HepG2 (cell line): Measurements from ENCODE around the gene ARVCF. TPM values are rescaled to one million over a fixed set of nuclear protein-coding genes. Genes with fewer than 3 reads are reported as not detected.

Experiments used
- CEBPG ChIP-seq: IDR thresholded peaks from 2 replicates; pipeline ENCODE4 v1.6.1; 2016
- ELF1 ChIP-seq: sonication (generic); formaldehyde crosslinking; IDR thresholded peaks from 2 replicates; pipeline ENCODE4 v1.4.0; 2020; ENCODE audit warnings: missing genetic modification reagents
- ELF3 ChIP-seq: IDR thresholded peaks from 2 replicates; pipeline ENCODE4 v1.6.1; 2016; ENCODE audit warnings: missing genetic modification reagents, missing compliant biosample characterization
- FOXA1 ChIP-seq, 2 experiments: fragments of 450-650 bp in 1 of 2; sonication (generic) in 1 of 2; formaldehyde crosslinking in 1 of 2; IDR thresholded peaks; 2 replicates each; pipeline versions ENCODE4 v1.4.0 to v1.6.1; 2016 to 2020; ENCODE audit warnings: missing genetic modification reagents in 1 of 2
- FOXK1 ChIP-seq: sonication (generic); formaldehyde crosslinking; IDR thresholded peaks from 2 replicates; pipeline ENCODE4 v1.4.0; 2020; ENCODE audit warnings: low read depth, missing genetic modification reagents, borderline replicate concordance
- HIC2 ChIP-seq: sonication (generic); formaldehyde crosslinking; IDR thresholded peaks from 2 replicates; pipeline ENCODE4 v1.9.0; 2022; ENCODE audit warnings: low read depth, missing genetic modification reagents
- HMG20A ChIP-seq: IDR thresholded peaks from 2 replicates; pipeline ENCODE4 v1.6.1; 2016; ENCODE audit warnings: borderline replicate concordance
- HNRNPK ChIP-seq: fragments of 200-400 bp; formaldehyde crosslinking; IDR thresholded peaks from 2 replicates; pipeline ENCODE4 v1.6.1; 2018; ENCODE audit warnings: low read length, low read depth, moderate library complexity, mild to moderate bottlenecking; ENCODE audit not compliant: poor library complexity, severe bottlenecking
- KAT8 ChIP-seq: IDR thresholded peaks from 2 replicates; pipeline ENCODE4 v1.6.1; 2016; ENCODE audit warnings: missing genetic modification reagents, missing compliant biosample characterization
- MXI1 ChIP-seq: IDR thresholded peaks from 3 replicates; pipeline ENCODE4 v1.6.1; 2012; ENCODE audit warnings: low read depth, low read length, inconsistent platforms, borderline replicate concordance
- SAP130 ChIP-seq: IDR thresholded peaks from 2 replicates; pipeline ENCODE4 v1.6.1; 2016; ENCODE audit warnings: low read depth
- SOX5 ChIP-seq: IDR thresholded peaks from 2 replicates; pipeline ENCODE4 v1.6.1; 2016; ENCODE audit warnings: borderline replicate concordance
- ZBTB7B ChIP-seq: sonication (generic); formaldehyde crosslinking; IDR thresholded peaks from 2 replicates; pipeline ENCODE4 v1.4.0; 2020; ENCODE audit warnings: missing genetic modification reagents
- ZFYVE20 ChIP-seq: sonication (generic); formaldehyde crosslinking; IDR thresholded peaks from 2 replicates; pipeline ENCODE4 v1.8.0; 2023; ENCODE audit warnings: low read depth, mild to moderate bottlenecking, moderate library complexity, missing genetic modification reagents, borderline replicate concordance
- ZNF101 ChIP-seq: sonication (generic); formaldehyde crosslinking; IDR thresholded peaks from 2 replicates; pipeline ENCODE4 v1.4.0; 2020; ENCODE audit warnings: mild to moderate bottlenecking, low read depth, missing genetic modification reagents, borderline replicate concordance
- ZNF230 ChIP-seq: sonication (generic); formaldehyde crosslinking; IDR thresholded peaks from 2 replicates; pipeline ENCODE4 v1.4.0; 2020; ENCODE audit warnings: mild to moderate bottlenecking, missing genetic modification reagents
- ZNF263 ChIP-seq: sonication (generic); formaldehyde crosslinking; IDR thresholded peaks from 2 replicates; pipeline ENCODE4 v1.4.0; 2020; ENCODE audit warnings: missing genetic modification reagents
- ZNF274 ChIP-seq: sonication (generic); formaldehyde crosslinking; IDR thresholded peaks from 2 replicates; pipeline ENCODE4 v1.5.1; 2020; ENCODE audit warnings: mild to moderate bottlenecking, missing genetic modification reagents
- ZNF34 ChIP-seq: sonication (generic); formaldehyde crosslinking; IDR thresholded peaks from 2 replicates; pipeline ENCODE4 v1.4.0; 2020; ENCODE audit warnings: mild to moderate bottlenecking, missing genetic modification reagents, borderline replicate concordance
- ZNF530 ChIP-seq: sonication (generic); formaldehyde crosslinking; IDR thresholded peaks from 2 replicates; pipeline ENCODE4 v1.5.0; 2020; ENCODE audit warnings: low read depth, mild to moderate bottlenecking, missing genetic modification reagents
- ZNF557 ChIP-seq: sonication (generic); formaldehyde crosslinking; IDR thresholded peaks from 2 replicates; pipeline ENCODE4 v1.4.0; 2020; ENCODE audit warnings: missing genetic modification reagents
- ZNF724P ChIP-seq: sonication (generic); formaldehyde crosslinking; IDR thresholded peaks from 2 replicates; pipeline ENCODE4 v1.8.0; 2022; ENCODE audit warnings: missing genetic modification reagents, borderline replicate concordance
- polyA plus RNA-seq, 8 experiments: library from polyadenylated mRNA; depleted of rRNA in 3 of 8; stranded (reverse) in 7 of 8; unstranded in 1 of 8; fragments of >200 nt; fragmentation: Illumina TruSeq in 4 of 8; extraction: Trizol in 4 of 8; gene quantifications; 2 replicates each; pipeline versions ENCODE4 v1.2.1 to v1.2.3, GENCODE V29; 2011 to 2016; ENCODE audit warnings: low read depth in 4 of 8, missing spikeins in 1 of 8, mixed read lengths in 1 of 8; ENCODE audit not compliant: insufficient read depth in 1 of 8
- total RNA-seq, 5 experiments: library from RNA; depleted of rRNA; stranded (reverse); fragments of >200 nt; fragmentation: Illumina TruSeq; extraction: Trizol; gene quantifications; 2 replicates each; pipeline ENCODE4 v1.2.3, GENCODE V29; 2016; ENCODE audit warnings: low read depth in 1 of 5
- TF ChIP-seq, protein P1 (sequence below): sonication (generic); formaldehyde crosslinking; conservative IDR thresholded peaks from 2 replicates; pipeline ENCODE4 v1.5.0; 2020; ENCODE audit warnings: missing genetic modification reagents
- TF ChIP-seq, protein P2 (sequence below): IDR thresholded peaks from 2 replicates; pipeline ENCODE4 v1.6.1; 2012; ENCODE audit warnings: inconsistent platforms
- TF ChIP-seq, protein P3 (sequence below): sonication (generic); formaldehyde crosslinking; IDR thresholded peaks from 2 replicates; pipeline ENCODE4 v1.8.0; 2022; ENCODE audit warnings: mild to moderate bottlenecking, missing genetic modification reagents; ENCODE audit not compliant: insufficient replicate concordance

Gene ARVCF
- total and polyA plus RNA-seq, 2 of the 13 experiments (the other 11 are each of a cell fraction or from before 2014, with no cell fraction given) = 16.4 to 17.7 TPM

DNA sequence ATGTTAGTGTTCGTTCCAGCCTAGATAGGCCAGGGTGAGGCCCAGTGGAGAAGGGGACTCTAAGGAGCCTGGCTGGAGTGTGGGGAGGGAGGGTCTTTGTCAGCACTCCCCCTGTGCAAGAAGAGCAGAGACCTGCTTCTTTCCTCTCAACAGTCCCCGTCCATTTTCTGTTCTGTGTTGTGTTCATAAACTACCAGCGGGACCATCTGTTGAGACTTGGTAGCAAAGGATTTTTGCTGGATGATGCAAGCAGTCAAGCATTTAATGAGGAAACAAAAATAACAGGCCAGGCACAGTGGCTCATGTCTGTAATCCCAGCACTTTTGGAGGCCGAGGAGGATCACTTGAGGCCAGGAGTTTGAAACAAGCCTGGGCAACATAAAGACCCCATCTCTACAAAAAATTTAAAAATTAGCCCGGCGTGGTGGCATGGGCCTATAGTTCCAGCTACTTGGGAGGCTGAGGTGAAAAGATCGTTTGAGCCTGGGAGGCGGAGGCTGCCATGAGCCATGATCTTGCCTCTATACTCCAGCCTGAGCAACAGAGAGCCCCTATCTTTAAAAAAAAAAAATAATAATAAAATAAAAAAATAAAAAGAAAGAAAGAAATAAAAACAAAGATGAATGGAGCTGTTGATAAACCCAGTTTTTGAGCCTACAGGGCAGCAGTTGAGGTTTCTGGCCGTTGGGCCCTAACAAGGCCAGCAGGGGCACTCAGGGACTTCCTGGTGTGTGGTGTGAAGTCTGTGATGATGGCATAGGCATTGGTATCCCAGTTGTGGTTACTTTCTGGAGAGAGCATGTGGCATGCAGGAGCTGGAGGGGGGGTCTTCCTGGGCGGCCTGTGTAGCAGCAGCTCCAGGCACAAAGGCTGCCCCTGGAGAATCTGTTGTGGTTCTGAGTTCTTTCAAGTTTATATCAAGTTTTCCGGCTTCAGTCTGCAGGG, 73.3 kb downstream of the ARVCF start (continued):
- TF ChIP-seq ELF1 (CRISPR knock-in tag) (peak; percentile 46; the same call in 1 of the 2 replicates), HIC2 (CRISPR knock-in tag) (0 out of 2 replicates have a peak, but pooled peaks have one; percentile 3), SAP130 (CRISPR knock-in tag) (peak; percentile 8; the same call in 1 of the 2 replicates), ZBTB7B (0 out of 2 replicates have a peak, but pooled peaks have one; percentile 3), KAT8 (CRISPR knock-in tag) (0 out of 2 replicates have a peak, but pooled peaks have one; percentile 14), ZNF274 (CRISPR knock-in tag) (peak; percentile 8; the same call in 1 of the 2 replicates), FOXA1 (IDR thresholded peaks at IDR 0.05) (no peak), FOXA1 (CRISPR knock-in tag; IDR thresholded peaks at IDR 0.05) (no peak), ZNF230 (CRISPR knock-in tag) (no peak), CEBPG (peak; percentile 77), ZNF724P (CRISPR knock-in tag) (no peak), SOX5 (CRISPR knock-in tag) (0 out of 2 replicates have a peak, but pooled peaks have one; percentile 0), ELF3 (CRISPR knock-in tag) (peak; percentile 13; the same call in 1 of the 2 replicates), ZNF530 (CRISPR knock-in tag) (no peak), ZNF101 (CRISPR knock-in tag) (no peak), MXI1 (no peak), ZFYVE20 (CRISPR knock-in tag) (no peak), HNRNPK (no peak), HMG20A (CRISPR knock-in tag) (peak; percentile 22; the same call in 1 of the 2 replicates), ZNF557 (CRISPR knock-in tag) (no peak), ZNF263 (no peak), FOXK1 (0 out of 2 replicates have a peak, but pooled peaks have one; percentile 16), ZNF34 (CRISPR knock-in tag) (0 out of 2 replicates have a peak, but pooled peaks have one; percentile 39)
- TF ChIP-seq, protein P1, sequence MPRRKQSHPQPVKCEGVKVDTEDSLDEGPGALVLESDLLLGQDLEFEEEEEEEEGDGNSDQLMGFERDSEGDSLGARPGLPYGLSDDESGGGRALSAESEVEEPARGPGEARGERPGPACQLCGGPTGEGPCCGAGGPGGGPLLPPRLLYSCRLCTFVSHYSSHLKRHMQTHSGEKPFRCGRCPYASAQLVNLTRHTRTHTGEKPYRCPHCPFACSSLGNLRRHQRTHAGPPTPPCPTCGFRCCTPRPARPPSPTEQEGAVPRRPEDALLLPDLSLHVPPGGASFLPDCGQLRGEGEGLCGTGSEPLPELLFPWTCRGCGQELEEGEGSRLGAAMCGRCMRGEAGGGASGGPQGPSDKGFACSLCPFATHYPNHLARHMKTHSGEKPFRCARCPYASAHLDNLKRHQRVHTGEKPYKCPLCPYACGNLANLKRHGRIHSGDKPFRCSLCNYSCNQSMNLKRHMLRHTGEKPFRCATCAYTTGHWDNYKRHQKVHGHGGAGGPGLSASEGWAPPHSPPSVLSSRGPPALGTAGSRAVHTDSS (CRISPR knock-in tag) = no peak
- TF ChIP-seq, protein P2, sequence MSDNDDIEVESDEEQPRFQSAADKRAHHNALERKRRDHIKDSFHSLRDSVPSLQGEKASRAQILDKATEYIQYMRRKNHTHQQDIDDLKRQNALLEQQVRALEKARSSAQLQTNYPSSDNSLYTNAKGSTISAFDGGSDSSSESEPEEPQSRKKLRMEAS = 0 out of 2 replicates have a peak, but pooled peaks have one; percentile 16
- TF ChIP-seq, protein P3, sequence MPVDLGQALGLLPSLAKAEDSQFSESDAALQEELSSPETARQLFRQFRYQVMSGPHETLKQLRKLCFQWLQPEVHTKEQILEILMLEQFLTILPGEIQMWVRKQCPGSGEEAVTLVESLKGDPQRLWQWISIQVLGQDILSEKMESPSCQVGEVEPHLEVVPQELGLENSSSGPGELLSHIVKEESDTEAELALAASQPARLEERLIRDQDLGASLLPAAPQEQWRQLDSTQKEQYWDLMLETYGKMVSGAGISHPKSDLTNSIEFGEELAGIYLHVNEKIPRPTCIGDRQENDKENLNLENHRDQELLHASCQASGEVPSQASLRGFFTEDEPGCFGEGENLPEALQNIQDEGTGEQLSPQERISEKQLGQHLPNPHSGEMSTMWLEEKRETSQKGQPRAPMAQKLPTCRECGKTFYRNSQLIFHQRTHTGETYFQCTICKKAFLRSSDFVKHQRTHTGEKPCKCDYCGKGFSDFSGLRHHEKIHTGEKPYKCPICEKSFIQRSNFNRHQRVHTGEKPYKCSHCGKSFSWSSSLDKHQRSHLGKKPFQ (CRISPR knock-in tag) = peak; percentile 11
